Left kidney (tissue), 2 donors: Measurements from ENCODE around the gene PLEKHH2. TPM values are rescaled to one million over a fixed set of nuclear protein-coding genes. Genes with fewer than 3 reads are reported as not detected.
"Not testable (repeated sequence)": the region's sequence is repeated elsewhere in the genome, so short reads cannot be mapped to it uniquely, and the experiment has no call there.

Source experiments
- DNase-seq: peaks from one replicate; pipeline ENCODE4 v3.0.0-alpha.2; 2013
- polyA plus RNA-seq: library from polyadenylated mRNA; unstranded; fragments of 120-200 nt; gene quantifications from one replicate; pipeline ENCODE4 v1.2.1, GENCODE V29; 2013; ENCODE audit not compliant: insufficient read length

PLEKHH2 gene
- polyA plus RNA-seq, 1 donor, result 66.9 TPM

DNA sequence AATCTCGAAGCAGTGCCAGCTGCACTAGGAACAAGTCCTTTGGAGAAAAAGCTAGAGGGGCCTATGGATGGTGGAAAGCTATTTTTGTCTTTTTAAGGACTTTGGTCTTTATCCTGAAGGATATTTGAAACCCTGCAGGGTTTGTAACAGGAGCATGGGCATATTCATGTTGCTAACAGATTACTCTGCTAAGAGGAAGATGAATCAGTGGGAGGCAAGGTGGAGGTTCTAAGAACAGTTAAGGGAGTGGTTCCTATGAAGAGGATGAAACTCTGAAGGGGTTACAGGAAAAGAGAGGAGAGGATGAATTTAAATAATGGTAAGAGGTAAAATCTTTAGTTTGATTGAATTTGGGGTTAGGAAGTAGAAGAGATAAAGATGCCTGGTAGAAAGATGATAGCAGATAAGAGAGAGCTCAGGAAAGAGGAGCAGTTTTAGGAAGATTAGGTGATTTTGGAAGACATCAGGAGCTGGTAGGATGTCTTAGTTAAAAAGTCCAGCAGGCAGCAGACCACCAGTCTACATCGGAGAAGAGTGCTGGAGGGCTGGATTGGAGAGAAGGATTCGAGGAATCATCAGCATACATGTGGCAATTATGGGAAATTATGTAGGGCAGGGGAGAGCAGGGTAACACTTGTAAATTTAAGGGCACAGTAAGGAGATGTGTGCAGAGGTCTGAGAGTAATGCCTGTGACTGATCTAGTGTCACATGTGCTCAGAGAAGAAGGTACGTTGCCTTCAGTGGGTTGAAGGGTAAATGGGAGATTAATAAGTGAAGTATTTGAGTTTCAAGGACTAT is 78.4 kb downstream of the PLEKHH2 start:
- DNase-seq, result no peak

GRCh38 chr2:43717322-43717721 is 80.3 kb downstream of the PLEKHH2 start:
- no peak for DNase-seq

DNA sequence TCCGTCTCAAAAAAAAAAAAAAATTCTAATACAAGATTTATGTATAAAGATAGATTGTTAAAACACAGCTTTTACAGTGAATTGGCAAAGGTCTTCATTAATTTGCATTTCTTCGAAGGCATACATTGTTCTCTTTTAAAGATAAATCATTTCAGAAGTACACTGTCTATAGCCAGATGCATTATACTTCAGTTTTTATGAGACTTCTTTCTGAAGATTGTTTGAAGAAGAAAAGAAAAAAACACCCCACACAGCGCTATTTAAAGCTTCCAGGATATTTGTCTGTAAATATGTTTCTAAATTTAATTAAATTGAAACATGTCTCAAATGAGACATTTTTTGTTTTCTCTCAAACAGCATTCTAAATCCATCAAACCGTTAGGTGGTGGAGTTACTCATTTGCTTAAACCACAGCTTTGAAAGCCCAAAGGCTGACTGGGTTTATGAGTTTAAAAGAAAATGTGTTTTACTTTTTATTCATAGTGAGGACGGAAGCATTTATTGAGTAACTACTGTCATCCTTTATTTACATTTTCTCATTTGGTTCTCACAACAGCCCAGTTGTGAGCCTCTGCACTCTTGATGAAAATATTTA is 81.6 kb downstream of the PLEKHH2 start:
- DNase-seq, result no peak

DNA sequence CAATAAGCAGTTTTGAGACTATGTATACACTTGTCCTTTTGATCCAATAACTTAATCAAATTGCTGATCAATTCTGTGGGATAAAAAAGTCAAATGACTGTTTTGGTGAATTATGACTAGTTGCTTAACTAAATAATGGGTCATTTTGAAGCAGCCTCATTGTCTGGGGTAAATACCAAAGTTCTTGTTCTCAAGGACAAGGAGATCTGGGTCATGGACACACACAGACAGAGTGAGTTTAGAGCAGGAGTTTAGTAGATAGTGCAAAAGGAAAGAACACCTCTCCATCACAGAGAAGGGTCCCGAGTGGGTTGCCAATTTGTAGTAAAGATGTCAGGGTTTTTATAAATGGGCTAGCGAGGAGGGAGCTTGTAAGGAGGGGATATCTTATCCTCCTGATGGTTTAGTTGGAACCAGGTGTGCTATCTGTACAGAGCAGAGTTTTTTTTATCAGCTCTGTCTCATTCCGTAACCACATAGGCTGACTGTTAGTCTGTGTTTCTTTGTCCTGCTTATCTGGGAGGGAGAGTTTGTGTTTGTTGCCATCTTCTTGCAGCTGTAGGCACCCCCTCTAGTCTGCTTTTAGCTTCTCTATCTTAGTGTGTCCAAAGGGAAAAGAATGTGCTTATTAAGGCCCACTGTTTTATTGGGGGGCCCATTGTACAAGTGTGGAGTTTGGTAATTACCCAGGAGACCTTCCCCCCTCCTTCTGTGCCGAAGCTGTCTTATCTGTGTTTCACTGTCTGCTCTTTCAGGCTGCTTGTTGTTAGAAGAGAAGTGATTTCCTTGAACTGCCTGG is 87.9 kb downstream of the PLEKHH2 start:
- no peak for DNase-seq

DNA sequence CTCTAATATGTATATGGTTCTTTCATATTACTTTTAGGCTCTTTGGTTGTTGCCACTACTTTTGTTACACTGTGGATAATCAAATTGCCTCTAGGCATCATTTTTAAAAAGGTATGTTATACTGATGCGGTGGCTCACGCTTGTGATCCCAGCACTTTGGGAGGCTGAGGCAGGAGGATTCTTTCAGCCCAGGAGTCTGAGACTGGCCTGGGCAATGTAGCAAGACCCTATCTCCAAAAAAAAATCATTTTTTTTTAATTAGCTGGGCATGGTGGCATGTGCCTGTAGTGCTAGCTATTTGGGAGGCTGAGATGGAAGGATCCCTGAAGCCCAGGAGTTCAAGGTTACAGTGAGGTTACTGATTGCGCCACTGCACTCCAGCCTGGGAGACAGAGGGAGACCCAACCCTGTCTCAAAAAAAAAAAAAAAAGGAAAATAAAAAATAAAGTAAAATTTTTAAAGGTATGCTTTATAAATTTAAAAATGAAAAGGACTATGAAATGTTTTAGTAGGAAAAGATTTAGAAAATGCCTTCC is 88.7 kb downstream of the PLEKHH2 start:
- DNase-seq, result no peak

DNA sequence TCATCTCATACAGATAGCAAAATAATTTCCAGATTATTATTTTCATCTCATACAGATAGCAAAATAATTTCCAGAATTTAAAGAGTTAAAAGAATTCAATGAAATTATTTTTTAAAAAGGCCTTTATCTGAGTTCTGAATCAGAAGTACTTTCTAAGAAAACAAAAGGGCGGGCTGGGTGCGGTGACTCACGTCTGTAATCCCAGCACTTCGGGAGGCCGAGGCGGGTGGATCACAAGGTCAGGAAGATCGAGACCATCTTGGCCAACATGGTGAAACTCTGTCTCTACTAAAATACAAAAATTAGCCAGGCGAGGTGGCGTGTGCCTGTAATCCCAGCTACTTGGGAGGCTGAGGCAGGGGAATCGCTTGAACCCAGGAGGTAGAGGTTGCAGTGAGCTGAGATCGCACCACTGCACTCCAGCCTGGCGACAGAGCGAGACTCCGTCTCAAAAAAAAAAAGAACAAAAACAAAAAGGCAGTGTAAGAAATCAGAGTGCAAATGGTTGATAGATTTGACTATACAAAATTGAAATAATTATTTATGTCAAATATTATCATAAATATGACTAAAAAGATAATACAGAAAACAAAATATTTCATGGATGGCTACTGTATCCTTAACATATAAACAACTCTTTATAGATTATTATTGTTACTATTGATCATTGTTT is 90.0 kb downstream of the PLEKHH2 start:
- not testable (repeated sequence) for DNase-seq

DNA sequence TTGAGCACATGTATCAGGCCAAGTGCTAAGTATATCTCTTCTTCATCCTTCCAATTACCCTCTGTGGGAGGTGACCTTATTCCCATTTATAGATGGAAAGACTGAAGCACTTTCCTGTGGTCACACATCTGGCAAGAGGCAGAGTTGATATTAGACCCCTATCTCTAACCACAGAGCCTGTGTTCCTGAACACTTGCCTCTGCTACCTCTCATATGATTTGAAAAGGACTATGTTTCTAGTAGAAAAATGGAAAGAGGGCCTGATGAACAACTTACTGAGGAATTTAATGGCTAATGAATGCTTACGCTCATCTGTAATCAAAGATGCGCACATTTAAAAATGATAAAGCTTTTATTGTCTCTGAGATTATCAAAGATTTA is 90.6 kb downstream of the PLEKHH2 start:
- no peak for DNase-seq

DNA sequence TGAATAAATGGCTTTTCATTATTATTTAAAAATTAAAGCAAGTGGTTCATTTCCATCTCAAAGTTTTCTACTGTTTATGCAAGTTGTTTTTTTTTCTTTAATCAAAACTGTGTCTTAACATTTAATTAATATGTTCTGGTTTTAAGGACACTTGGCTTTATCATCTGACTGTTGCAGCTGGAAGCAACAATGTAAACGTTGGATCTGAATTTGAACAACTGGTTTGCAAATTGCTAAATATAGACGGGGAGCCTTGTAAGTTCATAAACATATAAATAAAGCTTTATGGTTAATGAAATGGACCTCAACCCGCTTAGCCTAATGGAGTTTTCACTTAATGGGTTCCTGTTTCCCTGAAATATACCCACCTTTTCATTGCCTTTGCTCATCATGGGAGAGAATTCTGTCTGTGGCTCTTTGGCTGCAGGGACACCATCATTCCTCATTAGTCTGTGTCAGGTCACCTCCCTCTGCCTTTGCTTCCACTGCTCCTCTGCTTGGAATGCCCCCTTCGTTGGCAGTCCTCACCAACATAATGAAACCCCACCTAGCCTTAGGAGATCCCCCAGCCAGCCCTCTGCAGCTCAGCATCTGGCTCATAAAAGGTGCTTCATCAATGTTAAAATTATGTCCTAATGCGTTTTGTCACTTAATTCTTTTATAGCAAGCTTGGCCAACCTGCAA is 92.6 kb downstream of the PLEKHH2 start:
- no peak for DNase-seq

DNA sequence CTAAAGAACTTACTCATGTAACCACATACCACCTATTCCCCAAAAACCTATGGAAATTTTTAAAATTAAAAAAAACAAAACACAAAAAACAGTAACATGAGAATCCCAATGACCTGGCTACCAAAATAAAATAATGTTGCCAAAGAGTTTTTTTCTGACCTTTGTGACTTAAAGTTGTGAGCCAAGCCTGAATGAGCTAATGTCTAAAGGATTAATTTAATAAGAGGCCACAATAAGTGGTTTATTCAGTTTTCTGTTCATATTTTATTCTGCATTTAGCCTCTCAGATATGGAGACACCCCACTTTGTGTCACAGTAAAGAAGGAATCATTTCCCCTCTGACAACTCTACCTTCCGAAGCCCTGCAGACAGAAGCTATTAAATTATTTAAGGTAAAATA is 94.2 kb downstream of the PLEKHH2 start:
- DNase-seq, result no peak

DNA sequence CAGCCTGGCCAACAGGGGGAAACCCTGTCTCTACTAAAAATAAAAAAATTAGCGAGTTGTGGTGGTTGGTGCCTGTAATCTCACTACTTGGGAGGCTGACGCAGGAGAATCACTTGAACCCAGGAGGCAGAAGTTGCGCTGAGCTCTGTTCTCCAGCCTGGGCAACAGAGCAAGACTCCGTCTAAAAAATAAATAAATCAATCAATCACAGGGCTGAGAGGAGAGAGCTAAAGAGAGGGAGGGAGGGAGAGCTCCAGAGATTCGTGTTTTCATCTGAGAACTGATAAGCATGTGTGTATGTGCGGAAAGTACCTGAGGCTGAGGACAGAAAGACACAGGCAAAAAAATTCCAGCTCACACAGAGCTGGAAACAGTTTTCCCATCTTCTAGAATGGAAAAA is 99.6 kb downstream of the PLEKHH2 start:
- no peak for DNase-seq

GRCh38 chr2:43737097-43737854 is 100.2 kb downstream of the PLEKHH2 start:
- DNase-seq, result no peak

DNA sequence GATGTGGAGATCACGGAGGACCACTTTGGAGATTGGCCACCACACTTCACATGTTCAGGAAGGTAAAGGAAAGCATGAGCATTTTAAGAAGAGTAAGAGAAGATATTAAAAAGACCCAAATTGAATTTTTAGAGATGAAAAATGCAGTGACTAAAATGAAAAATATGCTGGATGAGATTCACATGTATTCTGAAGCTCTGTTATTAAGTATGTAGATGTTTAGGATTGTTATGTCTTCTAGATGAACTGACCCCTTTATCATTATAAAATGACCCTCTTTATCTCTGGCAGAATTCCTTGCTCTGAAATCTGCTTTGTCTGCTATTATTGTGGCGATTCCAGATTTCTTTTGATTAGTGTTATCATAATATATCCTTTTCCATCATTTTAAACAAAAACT is 100.8 kb downstream of the PLEKHH2 start:
- DNase-seq, result no peak

GRCh38 chr2:43738257-43738656 is 101.2 kb downstream of the PLEKHH2 start:
- DNase-seq, result no peak

GRCh38 chr2:43743706-43744105 is 106.6 kb downstream of the PLEKHH2 start:
- no peak for DNase-seq

- DNase-seq, result peak; percentile 60
Measured at GRCh38 chr2:43745457-43745856, 108.4 kb downstream of the PLEKHH2 start.

GRCh38 chr2:43748333-43748732 is 111.3 kb downstream of the PLEKHH2 start:
- no peak for DNase-seq

DNA sequence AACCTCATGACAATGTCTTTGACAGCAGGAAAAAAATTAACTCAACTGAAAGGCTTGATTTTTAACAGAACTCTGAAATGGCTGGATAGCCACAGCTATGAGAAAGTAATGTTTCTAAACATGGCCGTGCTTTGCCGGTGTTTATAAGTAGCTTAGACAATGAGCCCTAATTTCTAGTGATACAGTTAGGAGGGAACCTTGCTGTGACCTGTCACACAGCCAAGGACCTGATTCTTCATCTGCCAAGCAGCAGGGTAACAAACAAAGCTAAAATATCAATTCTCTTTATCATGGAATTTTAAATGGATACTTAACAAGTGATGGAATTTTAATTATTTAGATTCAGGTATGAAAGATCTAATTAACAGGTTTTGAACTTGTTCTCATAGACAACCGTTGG is 112.5 kb downstream of the PLEKHH2 start:
- DNase-seq, result no peak

DNA sequence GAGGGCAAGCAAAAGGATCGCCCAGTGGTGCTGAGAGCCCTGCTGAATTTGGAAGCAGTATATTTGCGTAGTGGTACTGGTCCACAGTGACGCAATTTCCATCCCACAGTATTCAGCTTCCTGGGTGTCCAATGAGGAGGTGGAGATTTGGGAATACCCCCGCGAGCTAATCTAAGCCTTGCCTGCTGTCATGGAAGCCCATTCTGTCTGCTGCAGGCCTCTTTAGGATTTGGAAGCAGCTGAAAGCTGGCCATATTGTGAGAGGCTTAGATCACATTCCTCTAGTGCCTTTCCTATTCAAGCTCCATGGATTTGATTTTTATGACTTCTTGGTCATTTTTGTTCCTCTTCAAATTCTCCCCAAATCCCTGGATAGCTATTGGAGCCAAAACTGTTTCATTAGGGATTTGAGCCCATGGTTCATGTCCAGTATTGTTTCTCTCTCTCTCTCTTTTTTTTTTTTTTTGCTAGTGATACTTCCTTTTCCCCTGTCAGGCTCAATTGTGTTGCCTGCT is 114.5 kb downstream of the PLEKHH2 start:
- no peak for DNase-seq

- no peak for DNase-seq
Measured at GRCh38 chr2:43752302-43752701, 115.2 kb downstream of the PLEKHH2 start.

DNA sequence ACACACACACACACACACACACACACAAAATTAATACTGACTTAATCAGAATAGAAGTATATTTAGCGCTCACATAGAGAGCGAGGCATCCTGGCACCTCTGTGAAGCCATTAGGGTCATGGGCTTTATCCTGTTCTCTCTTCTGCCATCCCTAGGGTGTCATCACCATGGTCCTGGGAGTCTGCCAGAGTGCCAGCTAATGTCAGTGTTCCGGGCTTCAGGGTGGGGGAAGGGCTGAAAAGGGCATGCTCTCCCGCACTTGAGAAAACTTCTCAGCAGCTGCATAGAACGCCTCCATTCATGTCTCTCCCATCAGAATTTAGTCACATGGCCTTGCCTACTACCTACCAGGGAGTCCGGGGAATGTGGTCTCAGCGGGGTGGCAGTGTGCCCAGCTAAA is 117.1 kb downstream of the PLEKHH2 start:
- DNase-seq, result no peak

GRCh38 chr2:43758739-43759138 is 121.7 kb downstream of the PLEKHH2 start:
- DNase-seq, result no peak
